Prostate gland (tissue), 2 donors: ENCODE results near the gene TMEM174.

Experiments
- CTCF ChIP-seq, 4 experiments: fragments of 200-600 bp in 2 of 4; fragments of 450-650 bp in 2 of 4; sonication (generic) in 2 of 4; IDR thresholded peaks; 1 replicate in 3 of 4; 2 replicates in 1 of 4; pipeline ENCODE4 v1.5.1; 2016 to 2019; ENCODE audit warnings: antibody characterized with exemption in 4 of 4, mild to moderate bottlenecking in 2 of 4, moderate library complexity in 2 of 4
- POLR2A ChIP-seq: fragments of 450-650 bp; IDR thresholded peaks from one replicate; pipeline ENCODE4 v1.6.1; 2016; ENCODE audit warnings: antibody characterized with exemption, mild to moderate bottlenecking

- TF ChIP-seq POLR2A (no peak), CTCF (IDR thresholded peaks at IDR 0.05) (no peak)
These were observed 1.3 kb downstream of the TMEM174 start for GRCh38 chr5:73174100-73174815.
